ENCODE results near the gene TTLL1. TPM values are rescaled to one million over a fixed set of nuclear protein-coding genes. Genes with fewer than 3 reads are reported as not detected.

The TTLL1 gene
- total and polyA plus RNA-seq, 2 donors (not counting 3 experiments of a cell fraction or from before 2014, with no cell fraction given): 9.0 to 17.0 TPM

GRCh38 chr22:43047605-43048004 is 41.6 kb downstream of the TTLL1 start:
- no peak for FAIRE-seq
- H3K4me3 ChIP-seq (replicated peaks in 1 of 3; ENCODE audit: insufficient read depth in 1 of 3, low read depth in 1 of 3, low read length in 3 of 3): no peak overlapping the region

GRCh38 chr22:43044290-43044712 is 44.9 kb downstream of the TTLL1 start:
- TF ChIP-seq POLR2AphosphoS5 (IDR thresholded peaks at IDR 0.05; ENCODE audit: insufficient read depth, low read depth, low read length): no peak
- FAIRE-seq: no peak
- Histone ChIP-seq H3K4me2 (ENCODE audit: insufficient read depth, low read length) (no peak overlapping the region), H4K20me1 (replicated peaks; ENCODE audit: control insufficient read depth, extremely low read depth, insufficient read depth, low read length) (no peaks in the 10 kb centered on the region), H3K79me2 (ENCODE audit: control insufficient read depth, insufficient read depth, low read length) (no peaks in the 10 kb centered on the region), H3K27ac (ENCODE audit: insufficient read depth, low read depth, low read length) (no peak overlapping the region), H3K4me3 (replicated peaks in 1 of 3; ENCODE audit: insufficient read depth in 1 of 3, low read depth in 1 of 3, low read length in 3 of 3) (no peak overlapping the region), H3K9me3 (replicated peaks; ENCODE audit: control insufficient read depth, insufficient read depth, low read length) (no peaks in the 10 kb centered on the region), H3K9ac (replicated peaks; ENCODE audit: extremely low read depth, insufficient read depth, low read length) (no peak overlapping the region), H3K36me3 (ENCODE audit: control insufficient read depth in 2 of 2, extremely low read depth in 1 of 2, insufficient read depth in 2 of 2, low read length in 2 of 2) (no peaks in the 10 kb centered on the region), H3K4me1 (ENCODE audit: control insufficient read depth, extremely low read depth, insufficient read depth, low read length) (no peaks in the 10 kb centered on the region), H3K27me3 (ENCODE audit: control insufficient read depth in 2 of 2, insufficient read depth in 2 of 2, low read length in 2 of 2) (no peaks in the 10 kb centered on the region), H2AFZ (ENCODE audit: low read depth, low read length) (no peak overlapping the region), H3K9me1 (replicated peaks; ENCODE audit: control insufficient read depth, extremely low read depth, insufficient read depth, low read length) (no peaks in the 10 kb centered on the region)
- dilution Hi-C loops (cut with MboI; ENCODE audit: extremely low pct_ligation_motif_present, low sequenced_read_pairs): no loop called here
- no TSS peak for BruUV-seq (replicated peaks)
- POLR2A ChIA-PET: no interaction called here
- intact Hi-C loops (cut with micrococcal nuclease): no loop called here
- CTCF ChIA-PET: interaction anchor here (1.6 kb wide), 1 partner anchor 16 kb away, joined by 6 read pairs; no protein-coding TSS in a partner anchor
- DNase-seq (ENCODE audit: low read depth, low spot score): no peak

More at GRCh38 chr22:43047605-43048004, 41.6 kb downstream of the TTLL1 start:
- H3K9ac ChIP-seq (replicated peaks; ENCODE audit: extremely low read depth, insufficient read depth, low read length): no peak overlapping the region
- dilution Hi-C loops (cut with MboI; ENCODE audit: extremely low pct_ligation_motif_present, low sequenced_read_pairs) (no loop called here), intact Hi-C loops (cut with micrococcal nuclease) (no loop called here)
- H3K79me2 ChIP-seq (ENCODE audit: control insufficient read depth, insufficient read depth, low read length): no peaks in the 10 kb centered on the region
- DNase-seq (ENCODE audit: low read depth, low spot score): no peak
- H2AFZ ChIP-seq (ENCODE audit: low read depth, low read length): no peak overlapping the region
- TF ChIP-seq MAX (IDR thresholded peaks at IDR 0.05; ENCODE audit: insufficient read depth, insufficient read length) (no peak), JUN (IDR thresholded peaks at IDR 0.05; ENCODE audit: borderline replicate concordance, insufficient read depth, insufficient read length, low read depth) (no peak), MYC (IDR thresholded peaks at IDR 0.05; ENCODE audit: low read depth, low read length) (no peak)
- no peak overlapping the region for H3K27ac ChIP-seq (ENCODE audit: insufficient read depth, low read depth, low read length)
- H4K20me1 ChIP-seq (replicated peaks; ENCODE audit: control insufficient read depth, extremely low read depth, insufficient read depth, low read length): no peaks in the 10 kb centered on the region
- no peaks in the 10 kb centered on the region for H3K9me3 ChIP-seq (replicated peaks; ENCODE audit: control insufficient read depth, insufficient read depth, low read length)
- no peaks in the 10 kb centered on the region for H3K27me3 ChIP-seq (ENCODE audit: control insufficient read depth in 2 of 2, insufficient read depth in 2 of 2, low read length in 2 of 2)
- no peaks in the 10 kb centered on the region for H3K36me3 ChIP-seq (ENCODE audit: control insufficient read depth in 2 of 2, extremely low read depth in 1 of 2, insufficient read depth in 2 of 2, low read length in 2 of 2)
- no peaks in the 10 kb centered on the region for H3K4me1 ChIP-seq (ENCODE audit: control insufficient read depth, extremely low read depth, insufficient read depth, low read length)
- no peak overlapping the region for H3K4me2 ChIP-seq (ENCODE audit: insufficient read depth, low read length)
- ChIA-PET POLR2A (interaction anchor here (0.6 kb wide), 1 partner anchor 212 kb away, joined by 5 read pairs; no protein-coding TSS in a partner anchor), CTCF (no interaction called here)
- BruUV-seq (replicated peaks): no TSS peak
- H3K9me1 ChIP-seq (replicated peaks; ENCODE audit: control insufficient read depth, extremely low read depth, insufficient read depth, low read length): no peaks in the 10 kb centered on the region
